Erythroblast (primary cell): ENCODE results near the gene TACC3.

Experiments used
- GATA1 ChIP-seq: IDR thresholded peaks from 2 replicates; pipeline ENCODE4 v1.6.1; 2011; ENCODE audit warnings: low read depth, mild to moderate bottlenecking, control low read depth, low read length, moderate library complexity
- POLR2A ChIP-seq: IDR thresholded peaks from 2 replicates; pipeline ENCODE4 v1.6.1; 2011; ENCODE audit warnings: mild to moderate bottlenecking, low read length

GRCh38 chr4:1785592-1785991 is 64.3 kb downstream of the TACC3 start:
- no peak for TF ChIP-seq POLR2A
- TF ChIP-seq GATA1 = no peak
